ENCODE measurements around the gene EZH1. TPM values are rescaled to one million over a fixed set of nuclear protein-coding genes. Genes with fewer than 3 reads are reported as not detected.
A peak's percentile ranks its signal among the peaks of the same experiment; 100 is the strongest.

Gene EZH1
- total and polyA plus RNA-seq, 2 experiments from 2014 or later = 22.4 to 22.8 TPM

- in situ Hi-C loops (cut with MboI) = no loop called here
- Histone ChIP-seq H3K9ac (no peak overlapping the region), H3K9me3 (ENCODE audit: low read depth) (no peaks in the 10 kb centered on the region), H2AFZ (no peak overlapping the region), H3K36me3 (ENCODE audit: low read depth) (no peaks in the 10 kb centered on the region), H3K27ac (no peak overlapping the region), H3K79me2 (ENCODE audit: insufficient read depth) (no peaks in the 10 kb centered on the region), H3K27me3 (replicated peaks; ENCODE audit: insufficient read depth) (peaks cover 30% of the 10 kb centered on the region), H3K4me3 (no peak overlapping the region), H4K20me1 (ENCODE audit: insufficient read depth) (no peaks in the 10 kb centered on the region), H3K9me2 (ENCODE audit: insufficient read depth) (no peaks in the 10 kb centered on the region), H3K4me2 (ENCODE audit: unreplicated experiment) (no peak overlapping the region), H3F3A (ENCODE audit: insufficient read depth) (no peaks in the 10 kb centered on the region), H3K4me1 (ENCODE audit: insufficient read depth) (no peaks in the 10 kb centered on the region)
- 66 to 68% methylated on average over 11 of the region's 11 CpGs for WGBS, 2 experiments (ENCODE audit: low coverage in 1 of 2, low lambda C conversion rate in 2 of 2, missing lambda C conversion rate in 2 of 2)
- TF ChIP-seq EZH2phosphoT487 (IDR thresholded peaks at IDR 0.05; ENCODE audit: insufficient read depth, low read depth) (no peak), EZH2 (IDR thresholded peaks at IDR 0.05; ENCODE audit: insufficient read depth, poor library complexity, severe bottlenecking) (no peak)
- DNase-seq = no peak
Observed at GRCh38 chr17:42759982-42760651, 15.3 kb upstream of the EZH1 start.

GRCh38 chr17:42754782-42755181, 9.9 kb upstream of the EZH1 start:
- H3K4me2 ChIP-seq (ENCODE audit: unreplicated experiment) = no peak overlapping the region
- DNase-seq = peak; percentile 70
- no peaks in the 10 kb centered on the region for H4K20me1 ChIP-seq (ENCODE audit: insufficient read depth)
- H3K9ac ChIP-seq = no peak overlapping the region
- H3K79me2 ChIP-seq (ENCODE audit: insufficient read depth) = no peaks in the 10 kb centered on the region
- no peak overlapping the region for H3K4me3 ChIP-seq
- TF ChIP-seq EZH2phosphoT487 (IDR thresholded peaks at IDR 0.05; ENCODE audit: insufficient read depth, low read depth) = no peak
- TF ChIP-seq EZH2 (IDR thresholded peaks at IDR 0.05; ENCODE audit: insufficient read depth, poor library complexity, severe bottlenecking) = no peak
- no peaks in the 10 kb centered on the region for H3K4me1 ChIP-seq (ENCODE audit: insufficient read depth)
- 17 to 34% methylated on average over 3 of the region's 3 CpGs for WGBS, 2 experiments (ENCODE audit: low coverage in 1 of 2, low lambda C conversion rate in 2 of 2, missing lambda C conversion rate in 2 of 2)
- no peaks in the 10 kb centered on the region for H3K9me2 ChIP-seq (ENCODE audit: insufficient read depth)
- no peak overlapping the region for H2AFZ ChIP-seq
- no peaks in the 10 kb centered on the region for H3K36me3 ChIP-seq (ENCODE audit: low read depth)
- in situ Hi-C loops (cut with MboI) = no loop called here
- no peaks in the 10 kb centered on the region for H3F3A ChIP-seq (ENCODE audit: insufficient read depth)
- no peaks in the 10 kb centered on the region for H3K9me3 ChIP-seq (ENCODE audit: low read depth)
- H3K27ac ChIP-seq = no peak overlapping the region
- peaks cover 13% of the 10 kb centered on the region for H3K27me3 ChIP-seq (replicated peaks; ENCODE audit: insufficient read depth)

GRCh38 chr17:42751628-42752027, 6.8 kb upstream of the EZH1 start:
- Histone ChIP-seq H2AFZ (no peak overlapping the region), H3K4me3 (no peak overlapping the region), H3K9me2 (ENCODE audit: insufficient read depth) (no peaks in the 10 kb centered on the region), H3K9me3 (ENCODE audit: low read depth) (no peaks in the 10 kb centered on the region), H3K4me1 (ENCODE audit: insufficient read depth) (no peaks in the 10 kb centered on the region), H4K20me1 (ENCODE audit: insufficient read depth) (no peaks in the 10 kb centered on the region), H3K4me2 (ENCODE audit: unreplicated experiment) (no peak overlapping the region), H3K27ac (no peak overlapping the region), H3K27me3 (replicated peaks; ENCODE audit: insufficient read depth) (no peaks in the 10 kb centered on the region), H3F3A (ENCODE audit: insufficient read depth) (no peaks in the 10 kb centered on the region), H3K79me2 (ENCODE audit: insufficient read depth) (no peaks in the 10 kb centered on the region), H3K36me3 (ENCODE audit: low read depth) (no peaks in the 10 kb centered on the region), H3K9ac (no peak overlapping the region)
- 72 to 78% methylated on average over 7 of the region's 7 CpGs for WGBS, 2 experiments (ENCODE audit: low coverage in 1 of 2, low lambda C conversion rate in 2 of 2, missing lambda C conversion rate in 2 of 2)
- in situ Hi-C loops (cut with MboI) = no loop called here
- DNase-seq = no peak
- TF ChIP-seq EZH2phosphoT487 (IDR thresholded peaks at IDR 0.05; ENCODE audit: insufficient read depth, low read depth) = no peak
- TF ChIP-seq EZH2 (IDR thresholded peaks at IDR 0.05; ENCODE audit: insufficient read depth, poor library complexity, severe bottlenecking) = no peak

- in situ Hi-C loops (cut with MboI) = no loop called here
- Histone ChIP-seq H2AFZ (no peak overlapping the region), H3K79me2 (ENCODE audit: insufficient read depth) (no peaks in the 10 kb centered on the region), H3K4me1 (ENCODE audit: insufficient read depth) (no peaks in the 10 kb centered on the region), H3K27ac (no peak overlapping the region), H3K27me3 (replicated peaks; ENCODE audit: insufficient read depth) (no peaks in the 10 kb centered on the region), H3K9me3 (ENCODE audit: low read depth) (no peaks in the 10 kb centered on the region), H3K9ac (no peak overlapping the region), H3K4me2 (ENCODE audit: unreplicated experiment) (no peak overlapping the region), H3K36me3 (ENCODE audit: low read depth) (no peaks in the 10 kb centered on the region), H3K9me2 (ENCODE audit: insufficient read depth) (no peaks in the 10 kb centered on the region), H4K20me1 (ENCODE audit: insufficient read depth) (no peaks in the 10 kb centered on the region), H3K4me3 (no peak overlapping the region), H3F3A (ENCODE audit: insufficient read depth) (no peaks in the 10 kb centered on the region)
- DNase-seq = no peak
- 18 to 19% methylated on average over 3 of the region's 3 CpGs for WGBS, 2 experiments (ENCODE audit: low coverage in 1 of 2, low lambda C conversion rate in 2 of 2, missing lambda C conversion rate in 2 of 2)
- TF ChIP-seq EZH2 (IDR thresholded peaks at IDR 0.05; ENCODE audit: insufficient read depth, poor library complexity, severe bottlenecking) = no peak
- no peak for TF ChIP-seq EZH2phosphoT487 (IDR thresholded peaks at IDR 0.05; ENCODE audit: insufficient read depth, low read depth)
Observed at GRCh38 chr17:42750739-42751344, 6.0 kb upstream of the EZH1 start.

Measured in GM23248 (cell line).